A204.1 (cell line): ENCODE measurements around the gene C10orf105.

Experiments used
- FAIRE-seq: peaks from 2 replicates; lab custom pipeline; 2012; peaks lifted over from hg19 to GRCh38; lab: Jason Lieb, UNC

The C10orf105 gene

DNA sequence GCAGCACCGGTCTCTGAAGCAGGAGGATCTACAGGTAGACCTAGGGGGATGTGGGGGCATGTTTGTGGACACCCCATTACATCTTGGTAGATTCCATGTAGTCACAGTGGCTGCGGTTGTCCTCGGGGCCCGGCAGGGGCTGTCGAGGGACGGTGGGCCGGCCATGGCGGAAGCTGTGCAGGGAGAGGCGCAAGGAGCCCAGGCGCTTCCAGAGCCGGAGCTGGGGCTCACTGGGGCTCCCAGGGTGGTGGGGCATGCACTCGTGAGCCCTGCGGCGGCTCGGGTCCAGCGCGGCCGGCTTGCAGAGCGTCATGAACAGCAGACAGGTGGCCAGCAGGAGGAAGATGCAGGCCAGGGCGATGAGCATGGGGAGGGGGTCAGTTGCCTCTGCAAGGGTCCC lies 3.7 kb downstream of the C10orf105 start:
- no peak for FAIRE-seq

DNA sequence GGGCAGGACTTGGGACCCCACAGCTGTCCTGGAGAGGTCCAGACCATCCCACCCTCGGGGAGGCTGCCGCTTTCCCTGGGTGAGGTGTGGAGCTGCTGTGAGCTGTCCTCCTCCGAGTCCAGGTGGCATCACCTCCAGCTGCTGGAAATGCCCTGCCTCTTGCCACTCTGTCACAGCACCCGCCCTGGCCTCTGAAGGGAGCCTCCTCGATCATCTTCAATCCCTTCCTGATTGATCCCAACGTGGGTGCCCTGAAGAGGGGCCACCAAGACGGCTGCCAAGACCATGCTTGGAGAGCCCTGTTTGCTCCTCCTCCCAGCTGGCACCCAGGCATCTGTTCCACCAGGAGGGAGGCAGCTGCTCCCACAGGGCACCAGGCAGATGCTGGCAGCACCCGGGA lies 4.6 kb downstream of the C10orf105 start:
- FAIRE-seq, result no peak

DNA sequence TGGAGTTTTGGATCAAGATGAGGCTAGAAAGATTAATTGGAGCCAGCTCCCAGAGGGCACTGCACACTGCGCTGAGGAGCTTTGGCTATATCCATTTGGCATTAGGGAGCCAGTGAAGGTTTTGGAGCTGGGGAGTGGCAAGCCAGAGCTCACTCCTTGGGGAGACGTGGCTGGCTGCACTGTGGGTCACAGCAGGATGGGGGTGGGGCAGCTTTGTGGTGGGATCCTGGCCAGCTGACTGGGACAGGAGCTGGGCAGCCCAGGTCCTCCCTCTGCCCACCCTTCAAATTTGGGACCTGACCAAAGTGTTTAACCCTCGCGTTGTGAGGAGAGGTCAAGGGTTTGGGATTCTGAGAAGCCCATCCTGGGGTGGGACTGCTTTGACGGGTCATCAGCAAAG lies 5.0 kb downstream of the C10orf105 start:
- FAIRE-seq, result no peak

DNA sequence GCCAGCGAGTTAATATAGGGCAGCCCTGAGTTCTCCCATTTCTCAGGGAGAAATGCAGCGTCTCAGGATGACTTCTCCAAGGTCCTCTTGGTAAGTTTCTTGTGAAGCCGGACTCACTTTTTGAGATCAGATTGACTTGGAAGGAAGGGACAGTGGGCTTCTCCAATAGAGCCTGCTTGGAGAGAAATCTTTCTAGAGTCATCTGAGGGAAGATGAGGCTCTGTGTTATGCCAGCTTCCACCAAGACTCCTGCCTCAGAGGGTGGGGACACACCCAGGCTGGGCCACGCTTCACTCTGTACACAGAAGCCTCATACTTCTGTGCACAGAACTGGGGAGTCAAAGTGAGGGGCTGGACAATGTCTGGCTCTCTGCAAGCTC lies 5.6 kb downstream of the C10orf105 start:
- no peak for FAIRE-seq

DNA sequence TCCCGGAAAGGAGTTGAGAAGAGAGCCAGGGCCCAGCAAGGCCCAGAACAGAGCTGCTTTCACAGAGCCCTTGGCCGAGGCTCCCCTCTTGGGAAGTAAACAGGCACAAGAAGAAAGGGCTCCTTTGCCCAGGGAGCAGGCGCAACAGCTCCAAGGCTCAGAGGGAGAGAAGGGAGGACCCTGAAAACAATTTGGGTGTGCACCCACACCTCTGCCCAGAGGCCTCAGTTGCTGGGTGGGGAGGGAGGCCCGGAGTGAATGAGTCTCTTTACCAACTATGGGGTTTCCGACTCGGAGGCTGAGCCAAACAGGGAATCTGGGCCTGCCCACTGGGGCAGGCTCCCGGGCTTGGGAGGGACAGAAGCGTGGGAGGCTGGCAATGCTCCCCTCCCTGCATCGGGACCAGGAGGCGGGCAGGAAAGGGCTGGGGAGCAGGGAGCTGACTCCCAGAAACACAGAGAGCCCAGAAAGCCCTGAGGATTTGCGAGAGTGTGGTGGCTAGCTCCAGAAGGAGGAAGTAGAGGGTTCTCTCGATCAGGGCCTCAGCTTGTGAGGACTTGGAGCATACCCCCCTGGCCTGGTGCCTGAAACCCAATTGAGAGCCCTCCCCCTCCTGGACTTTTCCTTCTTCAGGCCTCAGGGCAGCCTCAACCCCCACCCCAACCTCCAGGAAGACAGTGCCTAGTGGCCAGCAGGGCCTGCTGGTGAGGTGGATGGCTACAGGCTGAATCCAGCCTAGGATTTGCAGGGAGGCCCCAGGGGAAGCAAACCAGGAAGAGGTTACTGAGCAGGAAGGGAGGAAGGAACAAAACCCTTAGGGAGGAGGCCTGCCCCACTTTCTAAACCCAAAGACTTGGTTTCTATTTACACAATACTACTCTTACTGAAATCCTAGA lies 6.2 kb downstream of the C10orf105 start:
- FAIRE-seq, result no peak

GRCh38 chr10:71712572-71713134 lies 6.9 kb downstream of the C10orf105 start:
- no peak for FAIRE-seq

DNA sequence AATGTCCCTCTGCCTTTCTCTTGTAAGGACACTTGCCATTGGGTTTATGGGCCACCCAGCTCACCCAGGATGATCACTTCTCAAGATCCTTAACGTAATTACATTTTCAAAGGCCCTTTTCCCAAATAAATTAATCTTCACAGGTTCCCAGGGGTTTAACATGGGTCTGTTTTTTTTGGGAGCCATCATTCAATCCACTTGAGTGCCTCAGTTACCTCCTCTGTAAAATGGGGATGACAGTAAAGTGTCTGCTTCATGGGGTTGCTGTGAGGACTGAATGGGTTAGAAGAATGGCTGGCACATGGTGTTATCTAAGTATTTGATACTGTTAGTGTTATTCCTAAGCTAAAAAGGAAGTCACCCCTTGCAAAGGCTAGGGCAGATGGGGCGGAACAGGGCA lies 7.4 kb downstream of the C10orf105 start:
- FAIRE-seq, result no peak

DNA sequence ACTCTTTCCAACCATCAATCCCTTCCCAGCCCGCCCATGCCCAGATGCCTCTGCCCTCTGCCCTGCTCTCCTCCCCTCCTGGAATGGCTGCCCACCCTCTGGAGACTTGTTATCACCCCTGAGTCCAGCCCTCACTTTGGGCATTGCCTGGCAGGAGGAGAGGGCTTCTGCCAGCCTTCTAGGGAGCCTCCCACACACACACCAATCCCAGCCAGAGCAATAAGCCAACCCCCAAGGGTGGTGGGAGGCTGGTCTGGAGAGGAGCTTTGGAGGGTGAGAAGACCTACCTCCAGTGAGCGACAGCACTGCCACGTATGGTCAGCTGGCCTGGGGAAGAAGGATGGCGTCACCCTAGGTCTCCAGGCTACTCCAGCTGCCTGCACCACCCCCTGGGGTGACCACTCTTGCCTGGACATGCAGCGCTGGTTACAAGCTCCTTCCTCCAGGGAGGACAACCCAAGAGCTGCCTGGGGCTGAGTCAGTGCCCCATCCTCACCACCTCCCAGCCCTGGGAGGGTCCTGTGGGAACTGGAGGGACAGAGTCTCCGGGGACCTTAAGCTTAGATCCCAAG lies 8.4 kb downstream of the C10orf105 start:
- no peak for FAIRE-seq

GRCh38 chr10:71710519-71710918 lies 9.1 kb downstream of the C10orf105 start:
- FAIRE-seq, result no peak

DNA sequence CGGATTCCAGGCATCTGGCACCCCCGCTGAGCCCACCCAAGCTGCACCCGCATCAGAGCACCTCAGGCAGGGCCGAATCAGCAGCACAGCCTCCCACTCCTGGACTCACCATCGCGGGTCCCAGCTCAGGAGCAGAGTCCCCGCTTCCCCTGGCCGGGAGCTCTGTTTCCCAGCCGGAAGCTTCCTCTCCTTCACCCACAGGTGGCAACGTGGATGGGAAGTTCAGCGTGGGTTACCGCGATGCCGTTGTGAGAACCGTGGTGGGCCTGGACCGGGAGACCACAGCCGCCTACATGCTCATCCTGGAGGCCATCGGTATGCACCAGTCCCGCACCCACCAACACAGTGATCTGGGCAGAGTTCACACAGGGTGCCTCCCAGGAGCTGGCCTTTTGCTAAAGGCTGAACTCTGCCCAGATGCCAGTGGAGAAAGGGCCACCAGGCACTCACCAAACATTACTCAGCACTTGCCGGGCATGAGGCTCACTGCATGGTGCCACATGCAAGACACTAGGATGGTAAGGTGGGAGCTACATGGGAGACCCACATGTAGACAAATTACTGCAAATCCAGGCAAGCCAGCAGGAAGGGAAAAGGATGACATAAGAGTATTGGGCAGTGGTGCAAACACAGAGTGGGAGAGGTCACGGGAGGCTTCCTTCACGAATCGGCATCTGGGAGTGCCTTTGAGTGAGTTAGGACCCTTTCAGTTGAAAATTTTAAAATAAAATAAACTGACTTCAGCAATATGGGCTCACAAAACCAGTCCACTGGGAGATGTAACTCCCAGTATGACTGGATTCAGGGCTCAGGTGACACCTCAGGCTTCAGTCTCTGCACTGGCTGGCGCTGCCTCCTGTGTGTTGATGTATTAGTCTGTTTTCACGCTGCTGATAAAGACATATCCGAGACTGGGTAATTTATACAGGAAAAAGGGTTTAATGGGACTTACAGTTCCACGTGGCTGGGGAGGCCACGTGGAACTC lies 10.4 kb downstream of the C10orf105 start:
- FAIRE-seq, result no peak

- FAIRE-seq, result no peak
Measured at GRCh38 chr10:71708301-71708703, 11.3 kb downstream of the C10orf105 start.

GRCh38 chr10:71707240-71707789 lies 12.3 kb downstream of the C10orf105 start:
- FAIRE-seq, result no peak

- no peak for FAIRE-seq
Measured at GRCh38 chr10:71706216-71707121, 13.1 kb downstream of the C10orf105 start.

- FAIRE-seq, result no peak
Measured at GRCh38 chr10:71705582-71705981, 14.0 kb downstream of the C10orf105 start.

GRCh38 chr10:71704816-71705215 lies 14.8 kb downstream of the C10orf105 start:
- no peak for FAIRE-seq

DNA sequence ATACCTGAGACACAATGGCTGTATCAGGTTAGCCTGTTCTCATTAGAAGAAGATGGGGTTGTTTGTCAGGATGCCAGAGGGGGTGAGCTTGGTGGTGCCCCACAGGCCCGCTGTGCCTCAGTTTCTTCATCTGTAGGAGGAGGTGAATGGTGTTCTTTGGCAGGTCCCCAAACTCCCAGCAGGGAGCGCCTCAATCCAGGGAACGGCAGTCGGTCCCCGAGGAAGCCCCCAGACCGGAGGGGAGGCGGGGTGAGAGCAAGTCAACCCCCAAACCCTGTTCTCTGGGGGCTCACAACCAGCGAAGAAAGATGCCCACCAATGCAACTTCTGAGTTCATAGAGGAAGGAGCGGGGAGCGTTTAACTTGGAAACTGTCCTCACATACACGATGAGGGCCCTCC lies 16.0 kb downstream of the C10orf105 start:
- no peak for FAIRE-seq

- no peak for FAIRE-seq
Measured at GRCh38 chr10:71701496-71702132, 18.0 kb downstream of the C10orf105 start.

DNA sequence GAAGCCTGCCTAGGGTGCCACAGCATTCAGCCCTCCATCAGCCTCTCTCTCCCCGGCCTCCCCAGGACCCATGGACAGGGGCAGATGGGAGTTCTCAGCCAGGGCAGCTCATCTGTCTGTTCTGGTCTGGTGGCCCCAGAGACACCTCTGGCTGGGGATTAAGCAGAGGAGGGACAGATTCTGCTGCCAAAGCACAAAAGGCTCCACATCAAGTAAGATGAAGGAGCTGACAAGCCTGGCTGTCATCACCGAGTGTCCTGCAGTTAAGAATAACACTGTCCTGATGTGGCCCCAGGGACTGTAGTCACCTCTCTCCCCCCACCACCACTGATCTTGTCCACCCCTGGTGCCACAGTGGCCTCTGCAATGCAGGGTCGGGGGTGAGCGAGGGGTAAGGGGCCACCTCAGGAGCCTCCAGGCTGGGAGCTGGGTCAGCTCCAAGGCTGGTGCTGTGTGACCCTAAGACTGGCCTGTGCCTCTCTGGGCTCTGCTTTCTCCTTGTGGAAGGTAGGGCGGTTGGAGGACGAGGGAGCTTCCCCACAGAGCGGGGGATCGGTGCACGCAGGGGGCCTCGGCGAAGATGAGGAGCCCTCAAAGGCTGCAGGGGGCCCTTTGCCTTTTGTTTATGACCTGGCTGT lies 18.7 kb downstream of the C10orf105 start:
- no peak for FAIRE-seq

GRCh38 chr10:71698737-71699136 lies 20.8 kb downstream of the C10orf105 start:
- no peak for FAIRE-seq
